ENCODE results near the gene FGFBP1. TPM values are rescaled to one million over a fixed set of nuclear protein-coding genes. Genes with fewer than 3 reads are reported as not detected.

The FGFBP1 gene
- total RNA-seq (not detected), polyA plus RNA-seq (not detected)

DNA sequence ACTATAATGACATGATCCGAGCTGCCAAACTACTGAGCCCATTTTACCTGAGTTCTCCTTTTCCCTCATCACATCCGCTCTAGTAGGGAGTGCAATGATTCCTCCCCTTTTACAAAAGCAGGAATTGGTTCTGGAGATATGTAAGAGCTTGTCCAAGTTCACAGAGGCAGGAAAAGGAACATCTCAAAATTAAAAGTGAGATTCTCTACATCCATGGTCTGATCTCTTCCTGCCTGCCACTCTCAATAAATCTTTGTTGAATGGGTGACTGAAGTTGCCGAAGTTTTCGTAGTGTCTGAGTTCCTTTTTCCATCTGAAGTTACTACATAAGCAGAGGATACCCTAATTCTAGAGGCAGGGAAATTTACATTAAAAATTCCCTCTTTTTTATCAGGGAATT, at the start of gene FGFBP1:
Gene FGFBP1, minus strand, starts transcription at position 101 of the 400 bp plus-strand sequence. CDS start 2,108 bp downstream, outside the sequence.
- ATAC-seq (ENCODE audit: low read depth in 2 of 2), result no peak
- Mint-ChIP-seq H3K4me3 (no peak within 1 kb of the TSS), H3K9me3 (no peaks in the 10 kb centered on the region), H3K27ac (no peak within 1 kb of the TSS), H3K36me3 (no peaks in the 10 kb centered on the region), H3K27me3 (no peaks in the 10 kb centered on the region), H3K4me1 (no peaks in the 10 kb centered on the region)
- no peak within 1 kb of the TSS for H3K4me3 ChIP-seq (ENCODE audit: low read depth, low read length)
- no peak within 1 kb of the TSS for H3K27ac ChIP-seq (ENCODE audit: insufficient read depth, low read length, poor library complexity, severe bottlenecking)
- no peaks in the 10 kb centered on the region for H3K4me1 ChIP-seq (ENCODE audit: control insufficient read depth, insufficient read depth, low read length, poor library complexity, severe bottlenecking)
- no peaks in the 10 kb centered on the region for H3K9me3 ChIP-seq (ENCODE audit: control insufficient read depth in 2 of 2, low read length in 2 of 2)
- no peaks in the 10 kb centered on the region for H3K27me3 ChIP-seq (ENCODE audit: control insufficient read depth, insufficient read depth, low read length)
- no peaks in the 10 kb centered on the region for H3K36me3 ChIP-seq (ENCODE audit: control insufficient read depth, insufficient read depth, low read length)
- no peak for DNase-seq

DNA sequence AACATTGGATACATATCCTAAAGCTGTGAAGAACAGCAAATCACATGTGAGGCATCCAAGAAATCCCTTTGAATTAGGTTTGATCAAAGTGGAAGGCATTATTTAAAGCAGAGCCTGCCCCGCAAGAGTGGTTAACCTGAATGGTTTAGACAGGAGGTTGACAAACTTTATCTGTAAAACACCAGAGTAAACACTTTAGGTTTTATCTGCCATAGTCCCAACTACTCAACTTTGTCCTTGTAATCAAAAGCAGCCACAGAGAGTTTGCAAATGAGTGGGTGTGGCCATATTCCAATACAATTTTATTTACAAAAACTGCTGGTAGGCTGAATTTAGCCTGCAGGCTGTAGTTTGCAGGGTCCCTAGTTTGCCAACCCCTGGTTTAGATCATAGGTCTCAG, 49.7 kb upstream of the FGFBP1 start:
- Mint-ChIP-seq H3K4me3 (no peak overlapping the region), H3K27ac (no peak overlapping the region), H3K4me1 (no peaks in the 10 kb centered on the region), H3K36me3 (no peaks in the 10 kb centered on the region), H3K9me3 (no peaks in the 10 kb centered on the region), H3K27me3 (peaks cover 9% of the 10 kb centered on the region)
- H3K9me3 ChIP-seq (ENCODE audit: control insufficient read depth in 2 of 2, low read length in 2 of 2), result no peaks in the 10 kb centered on the region
- no peak overlapping the region for H3K27ac ChIP-seq (ENCODE audit: insufficient read depth, low read length, poor library complexity, severe bottlenecking)
- DNase-seq, result no peak
- no peaks in the 10 kb centered on the region for H3K36me3 ChIP-seq (ENCODE audit: control insufficient read depth, insufficient read depth, low read length)
- H3K27me3 ChIP-seq (ENCODE audit: control insufficient read depth, insufficient read depth, low read length), result peaks cover 2% of the 10 kb centered on the region
- no peak overlapping the region for H3K4me3 ChIP-seq (ENCODE audit: low read depth, low read length)
- ATAC-seq (ENCODE audit: low read depth in 2 of 2), result no peak
- H3K4me1 ChIP-seq (ENCODE audit: control insufficient read depth, insufficient read depth, low read length, poor library complexity, severe bottlenecking), result no peaks in the 10 kb centered on the region

GRCh38 chr4:15986907-15987306, 48.4 kb upstream of the FGFBP1 start:
- Mint-ChIP-seq H3K27ac (no peak overlapping the region), H3K36me3 (no peaks in the 10 kb centered on the region), H3K9me3 (no peaks in the 10 kb centered on the region), H3K4me3 (no peak overlapping the region), H3K27me3 (peaks cover 9% of the 10 kb centered on the region), H3K4me1 (no peaks in the 10 kb centered on the region)
- DNase-seq (no peak), ATAC-seq (ENCODE audit: low read depth in 2 of 2) (no peak)
- H3K27ac ChIP-seq (ENCODE audit: insufficient read depth, low read length, poor library complexity, severe bottlenecking), result no peak overlapping the region
- H3K36me3 ChIP-seq (ENCODE audit: control insufficient read depth, insufficient read depth, low read length), result no peaks in the 10 kb centered on the region
- H3K9me3 ChIP-seq (ENCODE audit: control insufficient read depth in 2 of 2, low read length in 2 of 2), result no peaks in the 10 kb centered on the region
- H3K4me1 ChIP-seq (ENCODE audit: control insufficient read depth, insufficient read depth, low read length, poor library complexity, severe bottlenecking), result no peaks in the 10 kb centered on the region
- peaks cover 2% of the 10 kb centered on the region for H3K27me3 ChIP-seq (ENCODE audit: control insufficient read depth, insufficient read depth, low read length)
- H3K4me3 ChIP-seq (ENCODE audit: low read depth, low read length), result no peak overlapping the region

GRCh38 chr4:15983610-15984009, 45.1 kb upstream of the FGFBP1 start:
- Histone ChIP-seq H3K4me1 (ENCODE audit: control insufficient read depth, insufficient read depth, low read length, poor library complexity, severe bottlenecking) (no peaks in the 10 kb centered on the region), H3K9me3 (ENCODE audit: control insufficient read depth in 2 of 2, low read length in 2 of 2) (no peaks in the 10 kb centered on the region), H3K27me3 (ENCODE audit: control insufficient read depth, insufficient read depth, low read length) (no peaks in the 10 kb centered on the region), H3K36me3 (ENCODE audit: control insufficient read depth, insufficient read depth, low read length) (no peaks in the 10 kb centered on the region), H3K27ac (ENCODE audit: insufficient read depth, low read length, poor library complexity, severe bottlenecking) (no peak overlapping the region), H3K4me3 (ENCODE audit: low read depth, low read length) (no peak overlapping the region)
- no peaks in the 10 kb centered on the region for H3K9me3 Mint-ChIP-seq
- ATAC-seq (ENCODE audit: low read depth in 2 of 2) (no peak), DNase-seq (no peak)
- H3K4me1 Mint-ChIP-seq, result no peaks in the 10 kb centered on the region
- no peak overlapping the region for H3K27ac Mint-ChIP-seq
- H3K36me3 Mint-ChIP-seq, result no peaks in the 10 kb centered on the region
- peaks cover under 1% of the 10 kb centered on the region for H3K27me3 Mint-ChIP-seq
- H3K4me3 Mint-ChIP-seq, result no peak overlapping the region

DNA sequence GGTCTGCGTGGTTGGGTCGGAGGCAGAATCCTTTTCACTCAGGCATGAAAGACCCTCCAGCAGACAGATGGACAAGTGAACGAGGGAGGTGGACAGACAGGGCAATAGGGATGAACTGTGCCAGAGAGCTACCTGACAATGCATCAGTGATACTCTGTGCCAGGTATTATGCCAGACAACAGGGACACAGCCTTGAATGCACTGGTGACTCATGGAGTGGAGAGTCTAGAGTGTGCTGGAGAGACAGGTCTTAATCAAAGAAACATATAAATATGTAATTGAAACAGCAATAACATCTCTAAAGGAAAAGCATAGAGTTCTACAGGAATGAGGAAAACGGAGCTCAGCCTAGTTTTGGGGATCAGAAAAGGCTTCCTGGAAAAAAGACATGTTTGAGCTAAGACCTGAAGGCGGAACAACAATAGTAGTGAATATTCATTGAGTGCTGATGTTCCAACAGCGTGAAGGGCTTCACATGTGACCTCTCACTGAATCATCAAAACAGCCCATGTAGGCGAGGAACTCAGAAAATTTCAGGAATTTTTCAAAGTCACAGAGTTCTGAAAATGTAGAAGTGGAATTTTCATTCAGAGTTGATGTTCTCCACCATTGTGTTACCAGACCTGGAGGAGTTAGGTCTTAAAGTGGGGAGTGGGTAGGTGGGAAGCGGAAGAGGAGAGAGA, 44.4 kb upstream of the FGFBP1 start:
- Mint-ChIP-seq H3K4me3 (no peak overlapping the region), H3K27me3 (no peaks in the 10 kb centered on the region), H3K9me3 (no peaks in the 10 kb centered on the region), H3K36me3 (no peaks in the 10 kb centered on the region), H3K4me1 (no peaks in the 10 kb centered on the region), H3K27ac (no peak overlapping the region)
- ATAC-seq (ENCODE audit: low read depth in 2 of 2), result no peak
- no peaks in the 10 kb centered on the region for H3K36me3 ChIP-seq (ENCODE audit: control insufficient read depth, insufficient read depth, low read length)
- no peak overlapping the region for H3K27ac ChIP-seq (ENCODE audit: insufficient read depth, low read length, poor library complexity, severe bottlenecking)
- DNase-seq, result no peak
- no peak overlapping the region for H3K4me3 ChIP-seq (ENCODE audit: low read depth, low read length)
- H3K9me3 ChIP-seq (ENCODE audit: control insufficient read depth in 2 of 2, low read length in 2 of 2), result no peaks in the 10 kb centered on the region
- no peaks in the 10 kb centered on the region for H3K27me3 ChIP-seq (ENCODE audit: control insufficient read depth, insufficient read depth, low read length)
- no peaks in the 10 kb centered on the region for H3K4me1 ChIP-seq (ENCODE audit: control insufficient read depth, insufficient read depth, low read length, poor library complexity, severe bottlenecking)

DNA sequence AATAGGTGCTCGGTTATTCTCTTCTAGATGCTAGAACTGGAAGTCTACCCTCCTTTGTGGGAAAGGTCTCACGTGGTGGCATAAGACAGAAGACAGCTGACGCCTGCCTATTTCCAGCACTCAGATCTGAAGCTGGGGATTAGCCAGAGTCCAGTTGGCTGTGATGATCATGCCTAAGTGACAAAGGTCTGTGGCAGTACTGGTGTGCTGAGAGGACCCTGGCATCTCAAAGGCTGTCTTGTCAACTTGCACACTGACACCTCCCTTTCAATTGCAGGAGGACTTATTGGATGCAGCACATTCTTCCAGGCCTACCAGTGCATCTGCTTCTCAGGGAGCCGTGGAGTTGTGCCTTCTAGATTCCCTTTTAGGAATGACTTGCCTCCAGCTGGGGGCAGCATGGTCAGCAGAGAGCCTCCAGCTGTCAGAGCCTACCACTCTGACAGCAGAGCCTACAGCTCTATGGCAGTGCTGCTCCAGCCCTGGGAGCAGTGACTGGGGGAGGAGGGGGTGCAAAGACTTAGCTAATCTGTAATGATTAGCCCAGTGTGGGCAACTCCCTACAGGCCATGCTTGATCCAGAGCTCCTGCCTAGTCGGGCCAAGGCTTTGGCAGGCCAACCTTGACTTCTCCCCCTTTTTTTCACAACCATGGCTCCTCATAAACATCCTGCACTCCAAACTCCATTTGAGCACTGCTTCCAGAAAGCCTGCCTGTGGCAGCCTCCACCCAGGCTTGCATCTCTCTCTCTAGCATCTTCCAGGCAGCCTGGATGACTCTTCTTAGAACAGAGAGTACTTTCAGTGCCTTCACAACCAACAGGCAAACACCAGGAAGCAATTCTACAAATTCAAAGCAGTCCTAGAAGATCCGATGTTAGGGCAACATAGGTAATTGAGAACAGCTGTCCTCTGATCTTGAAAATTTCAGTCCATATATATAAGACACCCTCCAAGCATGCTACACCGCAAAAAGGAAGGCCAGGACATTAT, 38.2 kb upstream of the FGFBP1 start:
- ATAC-seq (ENCODE audit: low read depth in 2 of 2), result no peak
- H3K4me1 ChIP-seq (ENCODE audit: control insufficient read depth, insufficient read depth, low read length, poor library complexity, severe bottlenecking), result no peaks in the 10 kb centered on the region
- no peak overlapping the region for H3K27ac ChIP-seq (ENCODE audit: insufficient read depth, low read length, poor library complexity, severe bottlenecking)
- H3K4me3 ChIP-seq (ENCODE audit: low read depth, low read length), result no peak overlapping the region
- Mint-ChIP-seq H3K9me3 (peaks cover 0 to 3% (median 0%) of the 10 kb centered on the region in 7 donors), H3K4me3 (no peak overlapping the region), H3K4me1 (no peaks in the 10 kb centered on the region), H3K27ac (no peak overlapping the region), H3K27me3 (peaks cover 4% of the 10 kb centered on the region), H3K36me3 (no peaks in the 10 kb centered on the region)
- no peaks in the 10 kb centered on the region for H3K27me3 ChIP-seq (ENCODE audit: control insufficient read depth, insufficient read depth, low read length)
- H3K9me3 ChIP-seq (ENCODE audit: control insufficient read depth in 2 of 2, low read length in 2 of 2), result no peaks in the 10 kb centered on the region
- no peaks in the 10 kb centered on the region for H3K36me3 ChIP-seq (ENCODE audit: control insufficient read depth, insufficient read depth, low read length)
- no peak for DNase-seq

- Mint-ChIP-seq H3K4me1 (no peaks in the 10 kb centered on the region), H3K9me3 (peaks cover 0 to 3% (median 0%) of the 10 kb centered on the region in 7 donors), H3K36me3 (peaks cover 7% of the 10 kb centered on the region), H3K27me3 (peaks cover 7% of the 10 kb centered on the region), H3K27ac (no peak overlapping the region), H3K4me3 (no peak overlapping the region)
- ATAC-seq (ENCODE audit: low read depth in 2 of 2) (no peak), DNase-seq (no peak)
- Histone ChIP-seq H3K27ac (ENCODE audit: insufficient read depth, low read length, poor library complexity, severe bottlenecking) (no peak overlapping the region), H3K27me3 (ENCODE audit: control insufficient read depth, insufficient read depth, low read length) (no peaks in the 10 kb centered on the region), H3K4me3 (ENCODE audit: low read depth, low read length) (no peak overlapping the region), H3K4me1 (ENCODE audit: control insufficient read depth, insufficient read depth, low read length, poor library complexity, severe bottlenecking) (no peaks in the 10 kb centered on the region), H3K9me3 (ENCODE audit: control insufficient read depth in 2 of 2, low read length in 2 of 2) (no peaks in the 10 kb centered on the region), H3K36me3 (ENCODE audit: control insufficient read depth, insufficient read depth, low read length) (no peaks in the 10 kb centered on the region)
Measured at GRCh38 chr4:15971068-15971801, 32.7 kb upstream of the FGFBP1 start.
